WTC11 (cell line): ENCODE data around the gene SLC7A4. TPM values are rescaled to one million over a fixed set of nuclear protein-coding genes. Genes with fewer than 3 reads are reported as not detected.

Experiments
- ATAC-seq: fragments of 200-7000 bp; cut with Tn5 transposase; 2 replicates; pipeline ENCODE4 v1.10.0; 2021; ENCODE audit warnings: mild to moderate bottlenecking, moderate library complexity
- CTCF ChIA-PET: fragments of 300-600 bp; sonication (Branson Sonifier 250); formaldehyde crosslinking; loops from one replicate; lab custom pipeline; 2021; ENCODE audit warnings: antibody characterized with exemption; lab: Charles Lee
- POLR2A ChIA-PET: fragments of 350-600 bp; sonication (Branson Sonifier 250); formaldehyde crosslinking; loops from one replicate; lab custom pipeline; 2021; ENCODE audit warnings: antibody characterized with exemption; lab: Charles Lee
- DNase-seq: peaks from one replicate; pipeline ENCODE4 v3.0.0; 2021; ENCODE audit warnings: low spot score
- H3K27ac Mint-ChIP-seq: 2 replicates; pipeline ENCODE4 v1.8.0; 2021; ENCODE audit warnings: mixed read lengths
- H3K27me3 Mint-ChIP-seq: 2 replicates; pipeline ENCODE4 v1.8.0; 2021; ENCODE audit warnings: low read depth, mild to moderate bottlenecking, moderate library complexity, mixed read lengths
- H3K36me3 Mint-ChIP-seq: 2 replicates; pipeline ENCODE4 v1.8.0; 2021; ENCODE audit warnings: mixed read lengths
- H3K4me1 Mint-ChIP-seq: 2 replicates; pipeline ENCODE4 v1.8.0; 2022; ENCODE audit warnings: mixed read lengths
- H3K4me3 Mint-ChIP-seq: 2 replicates; pipeline ENCODE4 v1.8.0; 2021; ENCODE audit warnings: mild to moderate bottlenecking, moderate library complexity, mixed read lengths
- H3K9me3 Mint-ChIP-seq: 2 replicates; pipeline ENCODE4 v1.8.0; 2021; ENCODE audit warnings: mixed read lengths
- ELF4 ChIP-seq: sonication (generic); formaldehyde crosslinking; IDR thresholded peaks from 2 replicates; pipeline ENCODE4 v1.8.1; 2022; ENCODE audit warnings: low read depth, mild to moderate bottlenecking, moderate library complexity, missing genetic modification reagents
- FOXJ3 ChIP-seq: sonication (generic); formaldehyde crosslinking; IDR thresholded peaks from 2 replicates; pipeline ENCODE4 v1.9.0; 2021; ENCODE audit warnings: missing genetic modification reagents, mild to moderate bottlenecking, borderline replicate concordance
- FOXK1 ChIP-seq: sonication (generic); formaldehyde crosslinking; IDR thresholded peaks from 2 replicates; pipeline ENCODE4 v1.8.0; 2022; ENCODE audit warnings: mild to moderate bottlenecking, moderate library complexity, missing genetic modification reagents
- NFYB ChIP-seq: sonication (generic); formaldehyde crosslinking; conservative IDR thresholded peaks from 2 replicates; pipeline ENCODE4 v1.8.0; 2022; ENCODE audit warnings: low read depth, missing genetic modification reagents
- RORB ChIP-seq: fragments of 250-450 bp; sonication (Bioruptor Pico); IDR thresholded peaks from 2 replicates; pipeline ENCODE4 v1.9.0; 2021; ENCODE audit warnings: mild to moderate bottlenecking
- SMAD3 ChIP-seq: sonication (generic); formaldehyde crosslinking; IDR thresholded peaks from 2 replicates; pipeline ENCODE4 v1.8.0; 2022; ENCODE audit warnings: missing genetic modification reagents, mild to moderate bottlenecking, borderline replicate concordance
- SP1 ChIP-seq: sonication (generic); formaldehyde crosslinking; conservative IDR thresholded peaks from 2 replicates; pipeline ENCODE4 v1.8.1; 2022; ENCODE audit warnings: missing genetic modification reagents
- ZNF121 ChIP-seq: sonication (generic); formaldehyde crosslinking; IDR thresholded peaks from 2 replicates; pipeline ENCODE4 v1.8.0; 2023; ENCODE audit warnings: missing genetic modification reagents
- total RNA-seq: library from RNA; stranded (reverse); gene quantifications from 3 replicates; pipeline ENCODE4 v1.2.3, GENCODE V29; 2021
- TF ChIP-seq, protein P1 (sequence below): fragments of 250-450 bp; sonication (Bioruptor Pico); IDR thresholded peaks from 2 replicates; pipeline ENCODE4 v1.9.0; 2021; ENCODE audit warnings: moderate library complexity, mild to moderate bottlenecking, inconsistent platforms, borderline replicate concordance
- TF ChIP-seq, protein P2 (sequence below): sonication (generic); formaldehyde crosslinking; conservative IDR thresholded peaks from 2 replicates; pipeline ENCODE4 v1.8.1; 2023; ENCODE audit warnings: mild to moderate bottlenecking, low read depth, missing genetic modification reagents, moderate library complexity
- TF ChIP-seq, protein P3 (sequence below): fragments of 250-450 bp; sonication (Bioruptor Pico); IDR thresholded peaks from 2 replicates; pipeline ENCODE4 v1.9.0; 2021; ENCODE audit warnings: mild to moderate bottlenecking, borderline replicate concordance
- TF ChIP-seq, protein P4 (sequence below): sonication (generic); formaldehyde crosslinking; conservative IDR thresholded peaks from 2 replicates; pipeline ENCODE4 v1.8.1; 2022; ENCODE audit warnings: mild to moderate bottlenecking, missing genetic modification reagents
- TF ChIP-seq, protein P5 (sequence below): fragments of 250-450 bp; sonication (Bioruptor Pico); IDR thresholded peaks from 2 replicates; pipeline ENCODE4 v1.9.0; 2021; ENCODE audit warnings: mild to moderate bottlenecking
- TF ChIP-seq, protein P6 (sequence below): sonication (generic); formaldehyde crosslinking; IDR thresholded peaks from 2 replicates; pipeline ENCODE4 v1.8.0; 2023; ENCODE audit warnings: mild to moderate bottlenecking, missing genetic modification reagents
- TF ChIP-seq, protein P7 (sequence below): sonication (generic); formaldehyde crosslinking; IDR thresholded peaks from 2 replicates; pipeline ENCODE4 v1.8.1; 2023; ENCODE audit warnings: mild to moderate bottlenecking, moderate library complexity, missing genetic modification reagents

Gene SLC7A4
- total RNA-seq, 1 experiment from 2014 or later, result 0.37 TPM

DNA sequence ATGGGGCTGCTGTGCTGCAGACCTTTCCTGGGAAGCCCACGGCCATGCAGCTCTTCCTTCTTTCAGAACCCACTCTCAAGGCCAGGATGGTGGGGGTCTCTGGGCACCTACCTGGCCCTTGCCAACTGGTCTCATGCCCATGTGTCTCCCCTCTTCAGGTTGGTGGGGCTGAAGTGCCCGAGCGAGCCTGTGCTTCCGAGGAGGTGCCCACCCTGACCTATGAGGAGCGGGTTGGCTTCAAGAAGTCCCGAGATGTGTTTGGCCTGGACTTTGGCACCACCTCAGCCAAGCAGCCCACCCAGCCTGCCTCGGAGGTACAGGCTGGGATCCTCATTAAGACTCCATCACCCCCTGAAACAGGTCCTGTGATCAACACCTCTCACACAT lies 40.3 kb downstream of the SLC7A4 start (continued):
- TF ChIP-seq, protein P1, sequence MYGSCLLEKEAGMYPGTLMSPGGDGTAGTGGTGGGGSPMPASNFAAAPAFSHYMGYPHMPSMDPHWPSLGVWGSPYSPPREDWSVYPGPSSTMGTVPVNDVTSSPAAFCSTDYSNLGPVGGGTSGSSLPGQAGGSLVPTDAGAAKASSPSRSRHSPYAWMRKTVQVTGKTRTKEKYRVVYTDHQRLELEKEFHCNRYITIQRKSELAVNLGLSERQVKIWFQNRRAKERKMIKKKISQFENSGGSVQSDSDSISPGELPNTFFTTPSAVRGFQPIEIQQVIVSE, result no peak
- TF ChIP-seq FOXJ3 (no peak), NFYB (CRISPR knock-in tag) (no peak)

DNA sequence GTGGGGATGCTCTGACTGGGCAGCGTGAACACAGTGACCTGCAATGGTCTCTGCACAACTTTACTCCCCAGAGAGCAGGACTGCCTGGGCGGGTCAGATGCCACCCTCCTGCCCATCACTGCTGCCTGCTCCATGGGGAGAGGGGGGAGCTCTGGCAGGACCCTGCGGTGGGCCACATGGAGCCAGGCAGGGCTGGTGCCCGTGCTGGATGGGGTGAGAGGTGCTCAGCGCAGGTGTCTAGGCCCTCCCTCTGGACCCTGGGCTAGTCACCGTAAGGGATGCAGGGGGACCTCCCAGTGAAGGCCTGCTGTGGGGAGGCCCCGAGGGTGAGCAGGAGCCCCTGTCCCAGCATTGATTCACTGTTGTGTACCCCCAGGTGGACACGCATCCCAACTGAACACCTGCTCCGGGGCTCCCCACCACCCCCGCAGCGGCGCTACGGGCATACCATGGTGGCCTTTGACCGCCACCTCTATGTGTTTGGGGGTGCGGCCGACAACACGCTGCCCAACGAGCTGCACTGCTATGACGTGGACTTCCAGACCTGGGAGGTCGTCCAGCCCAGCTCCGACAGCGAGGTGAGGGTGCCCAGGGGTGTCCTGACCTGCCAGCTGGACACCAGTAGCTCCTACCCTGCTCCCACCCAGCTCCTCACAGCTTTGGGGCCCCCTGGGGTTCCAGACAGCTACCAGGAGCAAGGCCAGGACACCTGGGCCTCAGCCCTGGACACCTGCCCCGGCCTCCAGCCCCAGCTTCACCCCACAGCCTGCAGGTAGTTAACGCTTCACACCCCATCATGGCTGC lies 40.9 kb downstream of the SLC7A4 start:
- Mint-ChIP-seq H3K4me1 (no peaks in the 10 kb centered on the region), H3K36me3 (peaks cover 7% of the 10 kb centered on the region), H3K4me3 (no peak overlapping the region), H3K27me3 (no peaks in the 10 kb centered on the region), H3K27ac (no peak overlapping the region), H3K9me3 (no peaks in the 10 kb centered on the region)
- ChIA-PET CTCF (interaction anchor here (0.5 to 2.6 kb wide), 5 partner anchors 10 to 234 kb away, joined by 3 to 8 read pairs (median 5); partner anchors contain the start of gene LZTR1), POLR2A (no interaction called here)
- DNase-seq (no peak), ATAC-seq (no peak)
- TF ChIP-seq, protein P2, sequence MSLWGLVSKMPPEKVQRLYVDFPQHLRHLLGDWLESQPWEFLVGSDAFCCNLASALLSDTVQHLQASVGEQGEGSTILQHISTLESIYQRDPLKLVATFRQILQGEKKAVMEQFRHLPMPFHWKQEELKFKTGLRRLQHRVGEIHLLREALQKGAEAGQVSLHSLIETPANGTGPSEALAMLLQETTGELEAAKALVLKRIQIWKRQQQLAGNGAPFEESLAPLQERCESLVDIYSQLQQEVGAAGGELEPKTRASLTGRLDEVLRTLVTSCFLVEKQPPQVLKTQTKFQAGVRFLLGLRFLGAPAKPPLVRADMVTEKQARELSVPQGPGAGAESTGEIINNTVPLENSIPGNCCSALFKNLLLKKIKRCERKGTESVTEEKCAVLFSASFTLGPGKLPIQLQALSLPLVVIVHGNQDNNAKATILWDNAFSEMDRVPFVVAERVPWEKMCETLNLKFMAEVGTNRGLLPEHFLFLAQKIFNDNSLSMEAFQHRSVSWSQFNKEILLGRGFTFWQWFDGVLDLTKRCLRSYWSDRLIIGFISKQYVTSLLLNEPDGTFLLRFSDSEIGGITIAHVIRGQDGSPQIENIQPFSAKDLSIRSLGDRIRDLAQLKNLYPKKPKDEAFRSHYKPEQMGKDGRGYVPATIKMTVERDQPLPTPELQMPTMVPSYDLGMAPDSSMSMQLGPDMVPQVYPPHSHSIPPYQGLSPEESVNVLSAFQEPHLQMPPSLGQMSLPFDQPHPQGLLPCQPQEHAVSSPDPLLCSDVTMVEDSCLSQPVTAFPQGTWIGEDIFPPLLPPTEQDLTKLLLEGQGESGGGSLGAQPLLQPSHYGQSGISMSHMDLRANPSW, result no peak
- TF ChIP-seq SP1, result no peak
- TF ChIP-seq, protein P3, sequence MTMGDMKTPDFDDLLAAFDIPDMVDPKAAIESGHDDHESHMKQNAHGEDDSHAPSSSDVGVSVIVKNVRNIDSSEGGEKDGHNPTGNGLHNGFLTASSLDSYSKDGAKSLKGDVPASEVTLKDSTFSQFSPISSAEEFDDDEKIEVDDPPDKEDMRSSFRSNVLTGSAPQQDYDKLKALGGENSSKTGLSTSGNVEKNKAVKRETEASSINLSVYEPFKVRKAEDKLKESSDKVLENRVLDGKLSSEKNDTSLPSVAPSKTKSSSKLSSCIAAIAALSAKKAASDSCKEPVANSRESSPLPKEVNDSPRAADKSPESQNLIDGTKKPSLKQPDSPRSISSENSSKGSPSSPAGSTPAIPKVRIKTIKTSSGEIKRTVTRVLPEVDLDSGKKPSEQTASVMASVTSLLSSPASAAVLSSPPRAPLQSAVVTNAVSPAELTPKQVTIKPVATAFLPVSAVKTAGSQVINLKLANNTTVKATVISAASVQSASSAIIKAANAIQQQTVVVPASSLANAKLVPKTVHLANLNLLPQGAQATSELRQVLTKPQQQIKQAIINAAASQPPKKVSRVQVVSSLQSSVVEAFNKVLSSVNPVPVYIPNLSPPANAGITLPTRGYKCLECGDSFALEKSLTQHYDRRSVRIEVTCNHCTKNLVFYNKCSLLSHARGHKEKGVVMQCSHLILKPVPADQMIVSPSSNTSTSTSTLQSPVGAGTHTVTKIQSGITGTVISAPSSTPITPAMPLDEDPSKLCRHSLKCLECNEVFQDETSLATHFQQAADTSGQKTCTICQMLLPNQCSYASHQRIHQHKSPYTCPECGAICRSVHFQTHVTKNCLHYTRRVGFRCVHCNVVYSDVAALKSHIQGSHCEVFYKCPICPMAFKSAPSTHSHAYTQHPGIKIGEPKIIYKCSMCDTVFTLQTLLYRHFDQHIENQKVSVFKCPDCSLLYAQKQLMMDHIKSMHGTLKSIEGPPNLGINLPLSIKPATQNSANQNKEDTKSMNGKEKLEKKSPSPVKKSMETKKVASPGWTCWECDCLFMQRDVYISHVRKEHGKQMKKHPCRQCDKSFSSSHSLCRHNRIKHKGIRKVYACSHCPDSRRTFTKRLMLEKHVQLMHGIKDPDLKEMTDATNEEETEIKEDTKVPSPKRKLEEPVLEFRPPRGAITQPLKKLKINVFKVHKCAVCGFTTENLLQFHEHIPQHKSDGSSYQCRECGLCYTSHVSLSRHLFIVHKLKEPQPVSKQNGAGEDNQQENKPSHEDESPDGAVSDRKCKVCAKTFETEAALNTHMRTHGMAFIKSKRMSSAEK (CRISPR knock-in tag), result no peak
- TF ChIP-seq, protein P4, sequence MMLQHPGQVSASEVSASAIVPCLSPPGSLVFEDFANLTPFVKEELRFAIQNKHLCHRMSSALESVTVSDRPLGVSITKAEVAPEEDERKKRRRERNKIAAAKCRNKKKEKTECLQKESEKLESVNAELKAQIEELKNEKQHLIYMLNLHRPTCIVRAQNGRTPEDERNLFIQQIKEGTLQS, result no peak
- TF ChIP-seq, protein P5, sequence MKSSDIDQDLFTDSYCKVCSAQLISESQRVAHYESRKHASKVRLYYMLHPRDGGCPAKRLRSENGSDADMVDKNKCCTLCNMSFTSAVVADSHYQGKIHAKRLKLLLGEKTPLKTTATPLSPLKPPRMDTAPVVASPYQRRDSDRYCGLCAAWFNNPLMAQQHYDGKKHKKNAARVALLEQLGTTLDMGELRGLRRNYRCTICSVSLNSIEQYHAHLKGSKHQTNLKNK (CRISPR knock-in tag), result no peak
- TF ChIP-seq, protein P6, sequence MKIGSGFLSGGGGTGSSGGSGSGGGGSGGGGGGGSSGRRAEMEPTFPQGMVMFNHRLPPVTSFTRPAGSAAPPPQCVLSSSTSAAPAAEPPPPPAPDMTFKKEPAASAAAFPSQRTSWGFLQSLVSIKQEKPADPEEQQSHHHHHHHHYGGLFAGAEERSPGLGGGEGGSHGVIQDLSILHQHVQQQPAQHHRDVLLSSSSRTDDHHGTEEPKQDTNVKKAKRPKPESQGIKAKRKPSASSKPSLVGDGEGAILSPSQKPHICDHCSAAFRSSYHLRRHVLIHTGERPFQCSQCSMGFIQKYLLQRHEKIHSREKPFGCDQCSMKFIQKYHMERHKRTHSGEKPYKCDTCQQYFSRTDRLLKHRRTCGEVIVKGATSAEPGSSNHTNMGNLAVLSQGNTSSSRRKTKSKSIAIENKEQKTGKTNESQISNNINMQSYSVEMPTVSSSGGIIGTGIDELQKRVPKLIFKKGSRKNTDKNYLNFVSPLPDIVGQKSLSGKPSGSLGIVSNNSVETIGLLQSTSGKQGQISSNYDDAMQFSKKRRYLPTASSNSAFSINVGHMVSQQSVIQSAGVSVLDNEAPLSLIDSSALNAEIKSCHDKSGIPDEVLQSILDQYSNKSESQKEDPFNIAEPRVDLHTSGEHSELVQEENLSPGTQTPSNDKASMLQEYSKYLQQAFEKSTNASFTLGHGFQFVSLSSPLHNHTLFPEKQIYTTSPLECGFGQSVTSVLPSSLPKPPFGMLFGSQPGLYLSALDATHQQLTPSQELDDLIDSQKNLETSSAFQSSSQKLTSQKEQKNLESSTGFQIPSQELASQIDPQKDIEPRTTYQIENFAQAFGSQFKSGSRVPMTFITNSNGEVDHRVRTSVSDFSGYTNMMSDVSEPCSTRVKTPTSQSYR (CRISPR knock-in tag), result no peak
- TF ChIP-seq, protein P7, sequence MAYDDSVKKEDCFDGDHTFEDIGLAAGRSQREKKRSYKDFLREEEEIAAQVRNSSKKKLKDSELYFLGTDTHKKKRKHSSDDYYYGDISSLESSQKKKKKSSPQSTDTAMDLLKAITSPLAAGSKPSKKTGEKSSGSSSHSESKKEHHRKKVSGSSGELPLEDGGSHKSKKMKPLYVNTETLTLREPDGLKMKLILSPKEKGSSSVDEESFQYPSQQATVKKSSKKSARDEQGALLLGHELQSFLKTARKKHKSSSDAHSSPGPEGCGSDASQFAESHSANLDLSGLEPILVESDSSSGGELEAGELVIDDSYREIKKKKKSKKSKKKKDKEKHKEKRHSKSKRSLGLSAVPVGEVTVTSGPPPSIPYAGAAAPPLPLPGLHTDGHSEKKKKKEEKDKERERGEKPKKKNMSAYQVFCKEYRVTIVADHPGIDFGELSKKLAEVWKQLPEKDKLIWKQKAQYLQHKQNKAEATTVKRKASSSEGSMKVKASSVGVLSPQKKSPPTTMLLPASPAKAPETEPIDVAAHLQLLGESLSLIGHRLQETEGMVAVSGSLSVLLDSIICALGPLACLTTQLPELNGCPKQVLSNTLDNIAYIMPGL (CRISPR knock-in tag), result no peak
- TF ChIP-seq FOXK1, result no peak
- no peak for TF ChIP-seq SMAD3 (CRISPR knock-in tag)
- no peak for TF ChIP-seq RORB
- TF ChIP-seq ZNF121, result no peak
- TF ChIP-seq FOXJ3, result no peak
- TF ChIP-seq ELF4 (CRISPR knock-in tag), result no peak
